HG02885 (cell line): Measurements from ENCODE around the gene ZCCHC8.

Experiments
- ATAC-seq: cut with Tn5 transposase; IDR thresholded peaks from one replicate; pipeline ENCODE4 v1.9.1; 2021; ENCODE audit warnings: mild to moderate bottlenecking; ENCODE audit not compliant: unreplicated experiment, poor library complexity

The ZCCHC8 gene

DNA sequence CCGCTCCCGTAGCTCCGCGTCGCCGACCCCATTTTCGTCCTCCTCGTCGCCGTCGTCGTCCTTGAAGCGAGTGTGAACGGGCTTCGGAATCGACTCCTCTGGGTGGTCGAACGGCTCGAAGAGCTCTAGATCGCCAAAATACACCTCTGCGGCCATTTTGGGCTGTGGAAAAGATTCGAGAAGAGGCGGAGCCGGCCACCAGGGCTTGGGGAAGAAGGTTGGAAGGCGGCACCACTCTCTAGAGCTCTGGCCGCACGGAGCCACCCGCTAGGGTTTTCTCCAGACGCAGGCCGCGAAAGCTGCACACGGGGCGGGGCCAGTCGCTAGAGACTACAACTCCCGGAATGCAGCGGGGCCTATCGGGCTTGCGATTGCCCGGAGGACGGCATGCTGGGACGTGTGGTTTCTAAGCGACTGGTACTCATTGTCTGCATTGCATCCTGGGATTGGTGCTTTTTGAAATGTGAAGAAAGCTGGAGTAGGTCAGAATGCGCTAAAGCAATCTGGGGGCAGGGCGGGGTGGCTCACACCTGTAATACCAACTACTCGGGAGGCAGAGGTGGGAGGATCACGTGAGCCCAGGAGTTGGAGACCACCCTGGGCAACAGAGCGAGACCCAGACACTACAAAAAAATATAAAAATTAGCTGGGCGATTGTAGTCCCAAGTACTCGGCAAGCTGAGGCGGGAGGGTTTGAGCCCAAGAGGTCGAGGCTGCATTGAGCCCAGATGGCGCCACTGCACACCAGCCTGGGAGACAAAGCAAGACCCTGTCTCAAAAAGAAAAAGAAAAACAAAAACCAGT, at the start of gene ZCCHC8:
Gene ZCCHC8, minus strand, starts transcription at position 248 of the 804 bp plus-strand sequence. Its CDS starts 92 bp downstream, at position 156.
- peak; percentile 92 for ATAC-seq

DNA sequence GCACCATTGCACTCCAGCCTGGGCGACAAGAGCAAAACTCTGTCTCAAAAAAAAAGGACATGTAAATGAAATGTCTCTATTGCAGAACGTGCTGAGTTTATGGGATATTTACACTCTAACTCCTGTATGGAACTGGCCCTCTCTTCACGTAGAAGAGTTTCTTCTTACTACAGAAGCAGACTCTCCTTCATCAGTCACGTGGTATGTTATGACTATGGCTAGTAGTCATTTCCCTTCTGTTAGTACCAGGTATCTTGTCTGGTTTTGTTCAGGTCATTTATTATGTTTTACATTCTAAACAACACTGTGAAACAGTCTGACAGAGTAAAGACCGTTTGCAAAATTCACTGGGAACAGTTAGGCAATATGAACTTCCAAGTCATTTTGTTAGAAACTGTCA, 46.6 kb upstream of the ZCCHC8 start:
- no peak for ATAC-seq

GRCh38 chr12:122545855-122546254, 45.1 kb upstream of the ZCCHC8 start:
- ATAC-seq: peak; percentile 64

- ATAC-seq: no peak
Measured at GRCh38 chr12:122544537-122544936, 43.8 kb upstream of the ZCCHC8 start.

DNA sequence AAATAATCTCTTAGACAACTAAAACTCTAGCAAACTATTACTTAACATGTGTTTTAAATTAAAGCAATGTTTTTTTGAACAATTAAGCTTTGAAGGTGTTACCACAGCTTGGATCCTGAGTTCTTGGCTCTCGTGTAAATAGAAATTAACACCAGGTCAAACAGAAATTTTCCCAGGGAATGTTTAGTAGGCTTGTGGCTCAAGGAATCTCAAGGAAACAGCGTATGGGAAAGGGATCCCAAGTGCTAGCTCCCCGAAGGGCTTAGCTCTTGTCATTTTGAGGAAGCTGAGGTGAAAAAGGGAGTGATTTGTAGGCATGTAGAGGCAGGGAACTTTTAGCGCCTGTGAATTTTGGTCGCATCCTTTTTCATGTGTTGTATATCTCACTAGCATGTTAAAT, 37.8 kb upstream of the ZCCHC8 start:
- ATAC-seq: no peak

- no peak for ATAC-seq
Measured at GRCh38 chr12:122537021-122537420, 36.3 kb upstream of the ZCCHC8 start.

DNA sequence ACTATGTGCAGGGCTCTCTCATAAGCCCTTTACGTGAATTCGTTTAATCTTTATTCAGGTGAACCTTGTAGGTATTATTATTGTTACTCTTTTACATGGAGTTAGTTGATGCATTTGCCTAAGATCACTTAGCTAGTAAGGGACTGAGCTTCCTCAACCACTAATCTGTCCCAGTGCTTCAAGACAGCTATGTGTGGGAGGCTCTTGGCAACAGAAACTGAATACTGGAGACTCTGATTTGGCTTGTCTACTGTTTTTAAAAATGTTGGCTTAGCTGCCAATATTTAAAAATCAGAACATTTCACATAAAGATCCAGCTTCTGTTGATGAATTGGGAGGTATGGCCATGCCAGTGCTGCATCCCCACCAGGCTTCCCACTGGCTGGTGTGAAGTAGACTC, 33.1 kb upstream of the ZCCHC8 start:
- no peak for ATAC-seq

- ATAC-seq: no peak
Measured at GRCh38 chr12:122528992-122529391, 28.3 kb upstream of the ZCCHC8 start.

GRCh38 chr12:122528582-122528981, 27.9 kb upstream of the ZCCHC8 start:
- no peak for ATAC-seq

DNA sequence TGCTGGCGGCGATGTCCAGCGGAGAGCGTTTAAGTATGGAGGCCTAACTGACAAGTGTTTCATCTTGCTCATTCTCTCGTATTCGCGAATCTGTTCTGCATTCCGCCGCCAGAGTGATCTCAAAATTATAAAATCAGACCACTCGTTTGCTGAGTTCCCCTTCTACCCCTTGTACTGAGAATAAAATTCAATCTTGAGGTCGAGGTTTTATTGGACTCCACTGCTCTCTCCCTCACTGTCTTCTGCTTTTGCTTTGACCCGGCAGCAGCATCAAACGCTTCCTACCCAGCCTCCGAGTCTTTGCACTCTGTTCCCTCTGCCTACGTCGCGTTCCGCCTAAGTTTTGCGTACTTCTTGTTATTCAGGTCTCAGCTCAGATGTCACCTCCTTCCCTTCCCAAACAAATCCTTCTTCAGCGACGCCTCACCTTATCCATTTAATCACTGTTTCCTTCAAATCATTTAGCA, 26.8 kb upstream of the ZCCHC8 start:
- no peak for ATAC-seq

GRCh38 chr12:122526683-122527477, 26.1 kb upstream of the ZCCHC8 start, which contains the start of the genes KNTC1 and RSRC2:
KNTC1 (plus strand) TSS chr12:122527249; CDS start chr12:122530064, 2,815 bp downstream.
RSRC2 (minus strand) TSS chr12:122526936; CDS start chr12:122526853, 83 bp downstream.
- peak; percentile 93 for ATAC-seq

DNA sequence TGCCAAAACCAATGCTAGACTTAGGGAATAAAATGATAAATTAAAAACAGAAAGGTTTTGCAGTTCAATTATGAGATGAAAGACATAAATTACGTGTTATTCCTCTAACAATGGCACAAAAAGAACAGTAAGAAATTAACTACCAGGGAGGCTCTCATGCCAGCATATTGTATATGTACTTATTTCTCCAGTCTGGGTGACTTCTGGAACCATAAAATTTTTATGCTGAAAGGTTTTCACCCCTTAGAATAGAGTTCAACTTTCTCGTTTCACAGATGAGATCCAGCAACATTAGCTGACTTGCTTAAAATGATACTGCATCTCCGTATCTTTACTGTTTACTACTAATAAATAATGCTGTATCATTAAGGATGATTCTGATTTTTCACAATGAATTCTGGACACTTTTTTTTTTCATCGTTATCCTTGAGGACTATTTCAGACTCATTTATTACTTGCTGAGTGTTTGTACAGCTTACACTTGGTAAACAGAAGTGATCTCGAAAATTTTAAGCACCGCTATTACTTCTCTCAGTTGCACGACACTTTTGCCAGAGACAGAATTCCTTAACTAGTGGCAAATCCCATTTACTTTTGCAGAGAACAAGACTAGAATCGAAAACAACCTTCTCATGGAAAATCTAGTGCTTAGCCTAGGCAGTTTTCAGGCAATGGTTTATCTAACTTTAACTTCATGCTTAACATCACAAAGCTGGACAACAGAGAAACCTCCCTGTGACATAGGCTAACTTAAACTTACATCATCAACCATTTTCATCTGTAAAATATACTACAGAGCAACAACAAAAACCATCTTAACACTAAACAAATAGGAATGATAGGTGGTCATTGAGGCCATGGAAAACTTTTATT, 23.4 kb upstream of the ZCCHC8 start:
- ATAC-seq: no peak

DNA sequence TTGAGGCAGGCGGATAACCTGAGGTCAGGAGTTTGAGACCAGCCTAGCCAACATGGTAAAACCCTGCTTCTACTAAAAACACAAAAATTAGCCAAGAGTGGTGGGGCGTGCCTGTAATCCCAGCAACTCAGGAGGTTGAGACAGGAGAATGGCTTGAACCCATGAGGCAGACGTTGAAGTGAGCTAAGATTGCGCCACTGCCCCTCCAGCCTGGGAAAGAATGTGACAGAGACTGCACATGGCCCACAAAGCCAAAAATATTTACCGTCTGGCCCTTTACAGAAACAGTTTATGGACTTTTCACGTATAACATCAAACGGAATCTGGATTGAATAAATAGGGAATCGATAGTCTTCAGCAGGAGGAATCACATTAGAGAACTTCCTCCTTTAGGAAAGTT, 22.5 kb upstream of the ZCCHC8 start:
- ATAC-seq: no peak

DNA sequence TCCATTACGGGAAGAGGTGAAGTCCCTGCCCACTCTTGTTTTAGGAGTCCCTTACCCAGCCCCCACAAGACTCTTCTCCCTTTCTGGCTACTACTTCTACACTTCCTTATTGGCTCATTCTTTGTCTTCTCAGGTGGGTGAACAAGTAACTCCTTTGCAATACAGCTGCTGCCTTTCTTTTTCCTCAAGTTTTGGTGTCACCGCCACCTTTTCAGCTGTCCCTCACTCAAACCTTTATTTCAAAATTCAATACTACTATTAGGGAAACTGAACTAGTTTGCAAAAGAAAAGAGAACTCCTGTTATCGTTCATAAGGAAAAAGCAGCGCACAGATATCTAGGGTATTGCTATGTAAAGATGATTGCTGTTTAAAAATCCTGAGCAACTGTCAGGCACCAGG, 19.9 kb upstream of the ZCCHC8 start:
- no peak for ATAC-seq

GRCh38 chr12:122519418-122519817, 18.7 kb upstream of the ZCCHC8 start:
- no peak for ATAC-seq

DNA sequence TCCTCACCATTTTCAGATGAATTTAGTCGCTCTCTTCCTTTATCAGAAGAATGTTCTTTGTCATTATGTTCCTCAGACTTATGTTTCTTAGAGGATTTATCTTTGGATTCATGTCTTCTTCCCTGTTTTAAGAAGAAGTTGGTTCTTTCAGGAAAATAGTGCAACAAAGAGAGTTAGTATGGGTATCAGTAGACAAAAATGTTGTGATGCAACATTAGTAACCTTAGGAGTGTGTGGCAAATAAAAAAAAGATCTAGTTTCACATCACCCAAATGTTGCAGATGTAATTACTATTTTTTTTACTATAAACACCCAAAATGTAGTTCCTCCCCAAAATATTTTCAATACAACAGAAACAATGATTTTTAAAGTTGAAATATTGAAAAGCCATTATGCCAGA, 18.2 kb upstream of the ZCCHC8 start:
- ATAC-seq: no peak

DNA sequence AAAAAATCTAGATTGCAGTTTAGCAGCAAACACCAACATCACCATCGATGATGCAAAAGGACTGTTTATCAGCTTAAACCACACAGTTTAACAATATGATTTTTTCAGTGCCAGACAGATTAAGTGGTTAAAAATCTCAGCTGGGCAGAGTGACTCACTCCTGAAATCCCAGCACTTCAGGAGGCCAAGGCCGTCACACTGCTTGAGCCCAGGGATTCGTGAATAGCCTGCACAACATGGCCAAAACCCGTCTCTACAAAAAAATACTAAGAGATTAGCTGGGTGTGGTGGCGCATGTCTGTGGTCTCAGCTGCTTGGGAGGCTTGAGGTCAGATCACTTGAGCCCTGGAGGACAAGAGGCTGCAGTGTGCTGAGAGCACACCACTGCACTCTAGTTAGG, 17.1 kb upstream of the ZCCHC8 start:
- ATAC-seq: no peak

GRCh38 chr12:122516544-122517361, 16.0 kb upstream of the ZCCHC8 start:
- ATAC-seq: no peak

DNA sequence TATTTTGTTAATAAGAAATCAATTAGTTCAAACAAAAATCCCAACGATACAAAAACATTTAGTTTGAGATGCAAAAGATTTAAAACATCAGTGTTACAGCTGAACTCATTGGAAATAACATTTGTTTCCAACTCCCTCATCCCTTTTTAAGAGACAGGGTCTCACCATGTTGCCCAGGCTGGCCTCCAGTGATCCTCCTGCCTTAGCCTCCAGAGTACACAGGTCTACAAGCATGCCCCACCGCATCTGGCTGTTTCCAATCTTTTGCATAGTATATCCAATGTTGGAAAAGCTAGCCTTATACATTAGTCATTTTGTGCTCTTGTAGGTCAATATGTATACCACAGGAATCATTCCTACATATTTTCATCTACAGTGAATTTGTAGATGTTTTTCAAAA, 14.5 kb upstream of the ZCCHC8 start:
- ATAC-seq: no peak
